ENCODE results near the gene CMTM8. TPM values are rescaled to one million over a fixed set of nuclear protein-coding genes. Genes with fewer than 3 reads are reported as not detected.
"Not testable (repeated sequence)": the region's sequence is repeated elsewhere in the genome, so short reads cannot be mapped to it uniquely, and the experiment has no call there.

Gene CMTM8
- 10 to 100 TPM in 2 of 3 donors, 1 to 10 TPM in 1; 9.2 to 10.8 (median 10.5) TPM for polyA plus RNA-seq (ENCODE audit: insufficient read length in 3 of 3)
- long read RNA-seq, donor 1, transcript CMTM8-201 (4 exons, 1,174 nt): major isoform, 7 of 7 reads
- long read RNA-seq, donor 1, partial matches to known transcripts: 0 of 7 reads
- long read RNA-seq, donor 1, other reads (novel, unspliced or antisense): 0 of 7 reads
- long read RNA-seq, donor 2, transcript CMTM8-201 (4 exons, 1,174 nt): major isoform, 10 of 10 reads
- long read RNA-seq, donor 2, partial matches to known transcripts: 0 of 10 reads
- long read RNA-seq, donor 2, other reads (novel, unspliced or antisense): 0 of 10 reads
- long read RNA-seq, donor 3, transcript CMTM8-201 (4 exons, 1,174 nt): major isoform, 7 of 12 reads
- long read RNA-seq, donor 3, partial matches to known transcripts: 5 of 12 reads
- long read RNA-seq, donor 3, other reads (novel, unspliced or antisense): 0 of 12 reads
- long read RNA-seq, donor 4, transcript CMTM8-201 (4 exons, 1,174 nt): major isoform, 13 of 21 reads
- long read RNA-seq, donor 4, partial matches to known transcripts: 8 of 21 reads
- long read RNA-seq, donor 4, other reads (novel, unspliced or antisense): 0 of 21 reads
- long read RNA-seq, donor 5, partial matches to known transcripts: 0 of 3 reads
- long read RNA-seq, donor 5, other reads (novel, unspliced or antisense): 0 of 3 reads
- long read RNA-seq, donor 6, transcript CMTM8-201 (4 exons, 1,174 nt): major isoform, 5 of 5 reads
- long read RNA-seq, donor 6, partial matches to known transcripts: 0 of 5 reads
- long read RNA-seq, donor 6, other reads (novel, unspliced or antisense): 0 of 5 reads
- long read RNA-seq, donor 7, transcript CMTM8-201 (4 exons, 1,174 nt): major isoform, 8 of 14 reads
- long read RNA-seq, donor 7, partial matches to known transcripts: 6 of 14 reads
- long read RNA-seq, donor 7, other reads (novel, unspliced or antisense): 0 of 14 reads
- long read RNA-seq, donor 8, partial matches to known transcripts: 7 of 10 reads
- long read RNA-seq, donor 8, other reads (novel, unspliced or antisense): 0 of 10 reads
- long read RNA-seq, donor 9, transcript CMTM8-201 (4 exons, 1,174 nt): major isoform, 9 of 9 reads
- long read RNA-seq, donor 9, partial matches to known transcripts: 0 of 9 reads
- long read RNA-seq, donor 9, other reads (novel, unspliced or antisense): 0 of 9 reads
- long read RNA-seq, donor 10, partial matches to known transcripts: 0 of 4 reads
- long read RNA-seq, donor 10, other reads (novel, unspliced or antisense): 0 of 4 reads
- long read RNA-seq, donor 11, transcript CMTM8-201 (4 exons, 1,174 nt): major isoform, 8 of 8 reads
- long read RNA-seq, donor 11, partial matches to known transcripts: 0 of 8 reads
- long read RNA-seq, donor 11, other reads (novel, unspliced or antisense): 0 of 8 reads
- long read RNA-seq, donor 12, transcript CMTM8-201 (4 exons, 1,174 nt): major isoform, 10 of 25 reads
- long read RNA-seq, donor 12, partial matches to known transcripts: 15 of 25 reads
- long read RNA-seq, donor 12, other reads (novel, unspliced or antisense): 0 of 25 reads
- long read RNA-seq, donor 13, transcript CMTM8-201 (4 exons, 1,174 nt): major isoform, 5 of 5 reads
- long read RNA-seq, donor 13, partial matches to known transcripts: 0 of 5 reads
- long read RNA-seq, donor 13, other reads (novel, unspliced or antisense): 0 of 5 reads
- long read RNA-seq, donor 14: 0 reads
- long read RNA-seq, donor 15, transcript CMTM8-201 (4 exons, 1,174 nt): major isoform, 11 of 19 reads
- long read RNA-seq, donor 15, partial matches to known transcripts: 6 of 19 reads
- long read RNA-seq, donor 15, other reads (novel, unspliced or antisense): 0 of 19 reads
- long read RNA-seq, donor 16, transcript CMTM8-201 (4 exons, 1,174 nt): major isoform, 16 of 22 reads
- long read RNA-seq, donor 16, partial matches to known transcripts: 6 of 22 reads
- long read RNA-seq, donor 16, other reads (novel, unspliced or antisense): 0 of 22 reads

DNA sequence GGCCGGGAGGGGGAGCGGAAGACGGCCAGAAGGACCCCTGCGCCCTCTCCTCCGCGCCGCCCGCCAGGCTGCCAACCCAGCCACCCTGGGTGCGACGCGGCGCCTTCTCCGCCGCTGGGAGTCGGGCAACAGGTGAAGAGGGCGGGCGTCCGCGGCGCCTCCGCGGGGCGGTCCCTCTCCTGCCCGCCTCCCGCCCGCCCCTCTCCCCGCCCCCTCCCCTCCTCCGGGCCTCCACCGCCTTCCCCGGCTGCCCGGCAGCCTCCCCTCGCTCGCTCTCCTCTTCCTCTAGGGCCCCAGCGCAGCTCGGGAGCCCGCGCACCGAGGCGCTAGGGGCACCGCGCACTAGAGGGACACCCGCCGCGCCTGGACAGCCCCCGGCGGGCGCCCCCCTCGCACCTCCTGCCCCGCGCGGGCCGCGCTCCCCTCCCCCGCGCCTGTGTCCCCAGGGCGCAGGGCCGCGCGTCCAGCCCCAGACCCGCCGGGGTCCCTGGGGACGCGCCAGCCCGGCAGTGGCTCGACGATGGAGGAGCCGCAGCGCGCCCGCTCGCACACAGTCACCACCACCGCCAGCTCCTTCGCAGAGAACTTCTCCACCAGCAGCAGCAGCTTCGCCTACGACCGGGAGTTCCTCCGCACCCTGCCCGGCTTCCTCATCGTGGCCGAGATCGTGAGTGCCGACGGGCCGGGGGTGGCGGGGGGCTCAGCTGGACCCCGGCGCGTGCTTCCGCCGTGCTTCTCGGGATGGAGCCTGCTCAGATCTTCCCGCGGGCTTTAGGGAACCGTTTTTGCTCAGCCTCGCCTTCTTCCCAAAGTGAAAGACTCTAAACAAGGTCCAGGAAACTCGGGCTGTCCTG lies at the start of gene CMTM8:
CMTM8 (plus strand) TSS at position 228 of the 854 bp plus-strand sequence; CDS start at position 521, 293 bp downstream.
- DNase-seq: peak; percentile 61

DNA sequence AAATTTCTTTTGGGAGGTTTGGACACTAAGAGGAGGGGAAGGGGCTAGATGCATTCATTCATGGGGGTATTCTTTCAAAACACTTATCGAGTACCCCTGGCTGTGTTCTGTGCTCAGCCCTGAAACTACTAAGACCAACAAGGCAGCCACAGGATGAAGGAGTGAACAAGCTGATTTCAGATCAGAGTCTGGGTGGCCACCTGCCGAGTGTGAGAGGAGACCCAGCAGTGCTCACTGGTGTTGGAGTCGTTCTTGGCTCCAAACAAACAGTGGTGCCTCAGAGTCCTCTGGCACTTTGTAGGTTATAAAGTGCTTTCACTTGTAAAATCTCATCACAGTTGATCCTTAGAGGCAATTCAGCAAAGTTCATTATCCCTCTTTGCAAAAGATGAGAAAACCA lies 48.8 kb upstream of the CMTM8 start:
- DNase-seq: no peak

- not testable (repeated sequence) for DNase-seq
Measured at GRCh38 chr3:32190556-32190955, 47.9 kb upstream of the CMTM8 start.

DNA sequence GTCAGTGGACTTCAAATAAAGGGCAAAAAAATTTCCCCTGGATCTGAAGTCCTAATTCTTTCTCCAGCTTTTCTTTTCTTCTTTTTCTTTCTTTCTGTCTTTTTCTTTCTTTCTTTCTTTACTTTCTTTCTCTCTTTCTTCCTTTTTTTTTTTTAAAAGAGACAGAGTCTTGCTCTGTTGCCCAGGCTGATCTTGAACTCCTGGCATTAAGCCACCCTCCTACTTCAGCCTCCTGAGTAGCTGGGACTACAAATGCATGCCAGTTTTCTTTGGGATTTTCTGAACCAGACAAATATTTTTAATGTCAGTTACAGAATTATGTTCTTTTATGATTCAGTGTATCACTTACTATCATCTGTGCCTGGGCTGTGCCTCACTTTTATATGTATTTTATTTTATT lies 45.4 kb upstream of the CMTM8 start:
- DNase-seq: no peak

- DNase-seq: no peak
Measured at GRCh38 chr3:32194653-32195052, 43.8 kb upstream of the CMTM8 start.

DNA sequence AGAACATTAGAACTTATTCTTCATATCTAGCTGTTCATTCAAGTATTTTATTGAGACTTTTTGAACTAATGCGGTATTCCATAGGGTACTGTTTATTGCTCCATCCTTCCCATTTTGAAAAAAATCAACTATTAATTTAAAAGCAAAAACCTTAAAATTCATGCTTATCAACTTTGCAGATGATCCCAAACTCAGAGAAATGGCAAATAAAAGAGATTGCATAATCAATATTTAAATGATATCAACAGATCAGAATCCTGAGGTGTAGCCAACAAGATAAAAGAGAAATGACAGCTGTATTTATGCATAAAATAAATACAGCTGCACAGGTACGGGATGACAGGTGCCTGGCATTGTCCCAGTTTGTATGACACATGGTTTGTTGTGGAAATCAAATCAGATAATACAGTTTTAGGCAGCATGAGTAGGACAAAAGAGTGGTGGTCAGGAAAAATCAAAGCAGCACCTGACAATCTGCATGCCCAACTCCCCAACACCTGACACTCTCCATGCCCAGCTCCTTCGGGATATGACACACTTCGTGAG lies 42.4 kb upstream of the CMTM8 start:
- DNase-seq: no peak

GRCh38 chr3:32197991-32198390 lies 40.5 kb upstream of the CMTM8 start:
- no peak for DNase-seq

- no peak for DNase-seq
Measured at GRCh38 chr3:32198714-32199113, 39.8 kb upstream of the CMTM8 start.

DNA sequence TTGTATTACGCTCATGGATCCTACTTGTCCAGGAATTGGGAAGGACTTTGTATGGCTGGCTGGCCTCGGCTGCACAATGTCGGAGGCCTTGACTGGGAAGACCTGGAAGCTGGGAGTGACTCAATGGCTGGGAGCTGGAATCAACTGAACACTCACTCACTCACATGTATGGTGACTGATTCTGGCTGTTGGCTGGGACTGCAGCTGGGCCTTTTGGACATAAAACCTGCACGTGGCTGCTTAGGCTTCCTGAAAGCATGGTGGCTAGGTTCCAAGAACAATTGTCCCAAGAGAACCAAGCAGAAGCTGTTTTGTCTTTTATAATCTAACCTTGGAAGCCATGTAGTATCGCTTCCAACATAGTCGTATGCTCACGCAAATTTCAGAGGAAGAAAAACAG lies 38.0 kb upstream of the CMTM8 start:
- DNase-seq: no peak

DNA sequence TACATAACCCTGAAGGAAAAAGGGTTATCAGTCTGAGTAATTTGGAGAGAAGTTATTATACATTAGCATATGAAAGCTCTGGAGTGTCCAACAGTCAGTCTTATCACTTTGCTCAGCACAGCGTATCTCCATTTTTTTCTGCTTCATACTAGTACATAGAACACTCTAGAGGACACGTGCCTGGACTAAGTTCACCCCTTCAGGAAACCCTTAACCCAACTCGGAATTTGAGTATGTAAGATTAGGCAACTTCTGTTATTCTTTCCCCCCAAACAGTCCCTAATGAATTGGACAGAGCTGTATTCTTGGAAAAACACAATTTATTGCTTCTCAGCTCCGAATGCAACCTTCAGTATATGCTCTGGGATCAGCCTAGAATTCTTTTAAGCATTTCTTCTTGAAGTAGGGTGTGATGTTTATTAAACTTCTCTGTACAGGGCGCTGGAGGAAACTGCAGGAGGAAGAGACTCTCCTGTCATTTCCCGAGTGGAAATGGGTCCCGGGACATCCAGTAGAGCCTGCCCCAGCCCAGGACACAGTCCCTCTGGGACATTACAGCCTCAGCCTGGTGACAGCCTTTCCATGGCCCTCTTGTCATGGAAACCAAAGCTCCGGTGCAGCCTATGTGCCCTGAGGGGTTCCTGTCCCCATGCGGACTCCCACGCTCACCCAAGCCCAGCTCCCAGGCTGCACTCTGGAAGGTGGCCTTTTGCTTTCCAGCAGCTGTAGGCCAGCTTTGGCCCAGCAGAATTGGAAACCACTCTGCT lies 37.3 kb upstream of the CMTM8 start:
- DNase-seq: no peak

- DNase-seq: no peak
Measured at GRCh38 chr3:32202496-32202895, 36.0 kb upstream of the CMTM8 start.

DNA sequence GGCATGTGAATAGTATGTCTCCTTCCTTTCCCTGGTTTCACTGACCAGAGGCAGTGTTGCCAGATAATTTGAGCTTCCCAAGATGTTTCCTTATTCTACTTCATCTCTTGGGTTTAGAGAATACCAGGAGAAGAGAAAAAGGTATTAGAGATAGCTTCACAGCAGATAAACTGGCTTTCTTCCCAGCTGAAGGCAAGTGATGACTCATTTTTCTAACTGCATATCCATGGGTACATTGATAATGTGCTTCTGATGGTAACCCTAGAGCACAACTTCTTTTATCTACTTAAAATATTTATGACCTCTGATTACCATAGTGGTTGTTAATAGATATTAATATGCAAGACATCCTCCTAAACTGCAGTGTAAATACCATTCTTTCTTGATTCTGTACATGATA lies 34.6 kb upstream of the CMTM8 start:
- DNase-seq: no peak

GRCh38 chr3:32208447-32208846 lies 30.0 kb upstream of the CMTM8 start:
- no peak for DNase-seq

GRCh38 chr3:32215185-32215584 lies 23.3 kb upstream of the CMTM8 start:
- DNase-seq: no peak

- no peak for DNase-seq
Measured at GRCh38 chr3:32216172-32216783, 22.2 kb upstream of the CMTM8 start.

- DNase-seq: no peak
Measured at GRCh38 chr3:32217339-32217738, 21.1 kb upstream of the CMTM8 start.

DNA sequence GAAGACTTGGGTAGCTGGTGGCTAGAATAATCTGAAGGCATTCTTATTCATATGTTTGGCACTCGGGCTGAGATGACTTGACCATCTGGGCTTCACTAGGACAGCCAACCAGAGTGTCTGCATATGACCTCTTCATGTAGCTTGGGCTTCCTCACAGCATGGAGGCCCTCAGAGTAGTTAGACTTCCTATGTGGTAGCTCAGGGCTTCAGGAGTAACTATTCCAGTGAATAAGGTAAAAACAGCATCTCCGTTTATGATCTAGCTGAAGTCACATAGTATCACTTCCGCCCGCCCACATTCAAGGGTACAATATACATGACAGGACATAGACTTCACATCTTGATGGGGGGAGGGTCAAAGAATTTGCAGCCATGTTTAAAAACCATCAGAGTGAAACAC lies 18.9 kb upstream of the CMTM8 start:
- DNase-seq: no peak

DNA sequence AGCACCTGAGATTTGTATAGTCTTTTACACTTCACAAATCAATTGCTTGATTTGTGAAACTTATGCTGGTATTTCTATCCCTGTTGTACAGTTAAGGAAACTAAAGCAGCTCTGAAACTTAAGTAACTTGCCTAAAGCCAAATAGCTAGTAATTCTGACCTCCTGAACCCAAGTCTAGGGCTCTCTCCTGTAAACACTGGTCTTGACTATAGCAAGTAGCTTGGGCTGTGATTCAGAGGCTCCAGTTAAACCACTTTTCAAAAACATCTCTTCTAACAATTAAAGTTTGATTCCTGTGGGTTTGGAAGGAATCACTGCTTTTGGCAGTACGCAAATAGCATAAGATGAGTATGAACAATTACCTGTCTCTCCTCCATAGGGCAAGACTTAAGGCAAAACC lies 18.5 kb upstream of the CMTM8 start:
- DNase-seq: no peak
